Heart right ventricle (tissue), 16 donors: ENCODE measurements around the gene EVI2A. TPM values are rescaled to one million over a fixed set of nuclear protein-coding genes. Genes with fewer than 3 reads are reported as not detected.

Experiments used
- ATAC-seq, 8 donors: fragments of 200-7000 bp; cut with Tn5 transposase; one replicate each; pipeline ENCODE4 v1.9.1; 2020; ENCODE audit warnings: mild to moderate bottlenecking in 8 of 8, moderate library complexity in 8 of 8, moderate number of reproducible peaks in 1 of 8
- DNase-seq, 2 donors: peaks; one replicate each; pipeline ENCODE4 v3.0.0-alpha.2; 2020
- H3K27ac ChIP-seq, 10 donors: fragments of 200-600 bp; sonication (generic) in 2 of 10; one replicate each; pipeline versions ENCODE4 v1.5.0 to v1.8.0; 2020 to 2022; ENCODE audit warnings: mild to moderate bottlenecking in 3 of 10
- H3K27me3 ChIP-seq, 7 donors: fragments of 200-600 bp; one replicate each; pipeline ENCODE4 v1.8.0; 2021 to 2022; ENCODE audit warnings: mild to moderate bottlenecking in 2 of 7
- H3K36me3 ChIP-seq, 9 donors: fragments of 200-600 bp; sonication (generic) in 1 of 9; one replicate each; pipeline versions ENCODE4 v1.5.0 to v1.8.0; 2020 to 2022; ENCODE audit warnings: mild to moderate bottlenecking in 2 of 9
- H3K4me1 ChIP-seq, 9 donors: fragments of 200-600 bp; sonication (generic) in 1 of 9; one replicate each; pipeline versions ENCODE4 v1.5.0 to v1.8.0; 2020 to 2022; ENCODE audit warnings: mild to moderate bottlenecking in 4 of 9
- H3K4me3 ChIP-seq, 10 donors: fragments of 200-600 bp; sonication (generic) in 2 of 10; one replicate each; pipeline versions ENCODE4 v1.5.0 to v1.8.0; 2020 to 2022; ENCODE audit warnings: mild to moderate bottlenecking in 7 of 10, moderate library complexity in 2 of 10
- H3K9me3 ChIP-seq, 11 donors: fragments of 200-600 bp in 10 of 11; sonication (generic) in 2 of 11; one replicate each; pipeline versions ENCODE4 v1.5.0 to v1.8.0; 2013 to 2022; ENCODE audit warnings: mild to moderate bottlenecking in 2 of 11, control low read depth in 1 of 11, moderate library complexity in 1 of 11
- CTCF ChIP-seq, 9 donors: fragments of 200-600 bp; sonication (generic) in 2 of 9; IDR thresholded peaks; one replicate each; pipeline versions ENCODE4 v1.5.0 to v1.8.0; 2021 to 2022; ENCODE audit warnings: antibody characterized with exemption in 9 of 9, mild to moderate bottlenecking in 5 of 9, moderate library complexity in 1 of 9
- WGBS, 2 donors: extraction: QIAGEN DNeasy Blood & Tissue Kit; methylation state at CpG; one replicate each; pipeline ENCODE4 v1.1.7; 2013; ENCODE audit warnings: inconsistent platforms in 1 of 2; 5-methylcytosine and 5-hydroxymethylcytosine counted together
- intact Hi-C, 10 donors: fragments of 100-400 bp; cut with DNase I; formaldehyde crosslinking; loops; one replicate each; pipeline versions ENCODE4 v1.11.1 to v1.14.2; 2022
- long read RNA-seq, 3 donors: library from polyadenylated mRNA; unstranded; transcript quantifications; one replicate each; pipeline ENCODE4 v2.0.0, GENCODE V29; 2020 to 2021
- polyA plus RNA-seq, 2 donors: library from polyadenylated mRNA; stranded (reverse); fragments of 200-250 nt; gene quantifications; one replicate each; pipeline ENCODE4 v1.2.3, GENCODE V29; 2013
- total RNA-seq, 10 donors: library from RNA; stranded (reverse); fragmentation: NEBNext Ultra II Directional in 3 of 10; extraction: Animal tissue kit (Norgen Biotek cat#: 25700) in 3 of 10; gene quantifications; one replicate each; pipeline versions ENCODE4 v1.2.1 to v1.2.4, GENCODE V29; 2021 to 2023
- donor health status: Arrhythmogenic right ventricular cardiomyopathy.
- donor health status: ischemic (EF 13 %, LVEDD 7.1; RV severe dilation, severe dysfunction).
- donor health status: healthy with polysubstance abuse.
- donor health status: DM: no; HTN: yes; CAD: no.
- donor health status: DM: no; HTN: no; CAD: no.
- donor health status: ischemic (EF 25% LVEDD 6.9; RV normal size, moderate dysfunction).
- donor health status: ischemic (EF 25% LVEDD 5.7; RV mildly dilated, moderate dysfunction).
- donor health status: healthy.
- donor health status: DM: yes; HTN: yes; CAD: no.
- donor health status: Ischemic cardiomyopathy.
- donor health status: ischemic (EF 35%, LVEDD 5.7; RV mildly dilated, moderate dysfunction).
- donor health status: nonischemic (EF 11% LVEDD 7.7; RV severe dilation, severe dysfunction).
- donor health status: DM: yes; HTN: yes; CAD: no.
- donor health status: PGD.
- donor health status: ischemic (EF 29% LVEDD 5.4; RV normal size, mild dysfunction).
- donor health status: nonischemic (EF 23%, LVEDD 6.1; RV moderate dilation, normal function).

EVI2A gene, protein sequence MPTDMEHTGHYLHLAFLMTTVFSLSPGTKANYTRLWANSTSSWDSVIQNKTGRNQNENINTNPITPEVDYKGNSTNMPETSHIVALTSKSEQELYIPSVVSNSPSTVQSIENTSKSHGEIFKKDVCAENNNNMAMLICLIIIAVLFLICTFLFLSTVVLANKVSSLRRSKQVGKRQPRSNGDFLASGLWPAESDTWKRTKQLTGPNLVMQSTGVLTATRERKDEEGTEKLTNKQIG
- total RNA-seq (1 to 10 TPM in 7 of 10 donors, under 1 TPM in 3; 0.50 to 9.0 (median 1.3) TPM), polyA plus RNA-seq (1 to 10 TPM; 2.0 to 2.3 TPM)
- long read RNA-seq, donor 1 = 0 reads
- long read RNA-seq, donor 2 = 0 reads
- long read RNA-seq, donor 3 = 0 reads

- ATAC-seq (peak in 6 of 8 donors; percentile 17 to 52 (median 45)), DNase-seq (peak in 1 of 2 donors; percentile 16)
- Histone ChIP-seq H3K4me3 (peak within 1 kb of the TSS in 7 of 10 donors; percentile 4 to 57 (median 26)), H3K36me3 (peaks cover 0 to 21% (median 7%) of the 10 kb centered on the region in 9 donors), H3K9me3 (no peaks in the 10 kb centered on the region), H3K4me1 (peaks cover 0 to 30% (median 7%) of the 10 kb centered on the region in 9 donors), H3K27ac (peak within 1 kb of the TSS in 6 of 10 donors; percentile 0 to 89 (median 20)), H3K27me3 (no peaks in the 10 kb centered on the region)
- intact Hi-C loops = loop anchor here in 1 of 10 donors (10.0 kb wide), 1 partner anchor 77 kb away; no protein-coding TSS in a partner anchor
- 73 to 78% methylated on average over 3 of the region's 3 CpGs for WGBS, 2 donors
- no peak for TF ChIP-seq CTCF (IDR thresholded peaks at IDR 0.05)
Observed at GRCh38 chr17:31321481-31321880, at the start of gene EVI2A. Gene EVI2A (minus strand): TSS chr17:31321622. CDS start chr17:31319013, 2,609 bp downstream.

- H3K27ac ChIP-seq = no peak overlapping the region
- intact Hi-C loops = no loop called here
- DNase-seq (no peak), ATAC-seq (no peak)
- H3K4me1 ChIP-seq = peaks cover 0 to 36% (median 5%) of the 10 kb centered on the region in 9 donors
- H3K9me3 ChIP-seq = no peaks in the 10 kb centered on the region
- no peak for TF ChIP-seq CTCF (IDR thresholded peaks at IDR 0.05)
- H3K27me3 ChIP-seq = no peaks in the 10 kb centered on the region
- H3K4me3 ChIP-seq = no peak overlapping the region
- peaks cover 0 to 85% (median 16%) of the 10 kb centered on the region in 9 donors for H3K36me3 ChIP-seq
Observed at GRCh38 chr17:31369266-31369665, 47.8 kb upstream of the EVI2A start.

GRCh38 chr17:31366088-31366487, 44.7 kb upstream of the EVI2A start:
- DNase-seq (no peak), ATAC-seq (no peak)
- Histone ChIP-seq H3K4me3 (no peak overlapping the region), H3K27me3 (no peaks in the 10 kb centered on the region), H3K9me3 (no peaks in the 10 kb centered on the region), H3K4me1 (peaks cover 0 to 7% (median under 1%) of the 10 kb centered on the region in 9 donors), H3K36me3 (peaks cover 0 to 98% (median 17%) of the 10 kb centered on the region in 9 donors), H3K27ac (no peak overlapping the region)
- 98% methylated on average over 4 of the region's 4 CpGs for WGBS, 2 donors
- intact Hi-C loops = no loop called here
- TF ChIP-seq CTCF (IDR thresholded peaks at IDR 0.05) = no peak

GRCh38 chr17:31364012-31364411, 42.6 kb upstream of the EVI2A start:
- Histone ChIP-seq H3K36me3 (peaks cover 0 to 100% (median 20%) of the 10 kb centered on the region in 9 donors), H3K9me3 (no peaks in the 10 kb centered on the region), H3K4me3 (no peak overlapping the region), H3K27ac (no peak overlapping the region), H3K4me1 (no peaks in the 10 kb centered on the region), H3K27me3 (no peaks in the 10 kb centered on the region)
- DNase-seq = no peak
- 92 to 94% methylated on average over 6 of the region's 6 CpGs for WGBS, 2 donors
- no peak for TF ChIP-seq CTCF (IDR thresholded peaks at IDR 0.05)
- intact Hi-C loops = no loop called here
- no peak for ATAC-seq
